DMS114 treated with DMSO at 0.1 percent for 48 hours (cell line): ENCODE results near the gene PSMD1.
"Not testable (repeated sequence)": the region's sequence is repeated elsewhere in the genome, so short reads cannot be mapped to it uniquely, and the experiment has no call there.

Experiments used
- DNase-seq: peaks from one replicate; lab custom pipeline; 2025; ENCODE audit not compliant: unreplicated experiment; lab: John Stamatoyannopoulos, UW

PSMD1 gene

DNA sequence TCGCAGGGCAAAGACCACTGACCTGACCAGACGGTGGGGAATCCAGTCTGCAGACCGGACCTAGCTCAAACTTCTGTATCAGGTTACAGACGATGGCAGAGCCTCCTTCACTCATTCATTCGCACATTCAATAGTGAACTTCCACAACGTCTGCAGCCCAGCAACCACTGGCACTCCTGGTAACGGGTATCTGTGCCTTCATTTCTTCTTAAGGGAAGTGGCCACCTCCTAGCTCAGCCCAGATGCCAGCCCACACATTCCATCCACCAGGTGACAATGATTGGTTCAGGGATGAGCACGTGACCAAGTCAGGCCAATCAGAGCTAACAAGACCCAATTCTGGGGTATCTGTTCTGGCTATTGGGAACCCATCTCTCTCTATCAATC lies 125.8 kb downstream of the PSMD1 start:
- DNase-seq = no peak

DNA sequence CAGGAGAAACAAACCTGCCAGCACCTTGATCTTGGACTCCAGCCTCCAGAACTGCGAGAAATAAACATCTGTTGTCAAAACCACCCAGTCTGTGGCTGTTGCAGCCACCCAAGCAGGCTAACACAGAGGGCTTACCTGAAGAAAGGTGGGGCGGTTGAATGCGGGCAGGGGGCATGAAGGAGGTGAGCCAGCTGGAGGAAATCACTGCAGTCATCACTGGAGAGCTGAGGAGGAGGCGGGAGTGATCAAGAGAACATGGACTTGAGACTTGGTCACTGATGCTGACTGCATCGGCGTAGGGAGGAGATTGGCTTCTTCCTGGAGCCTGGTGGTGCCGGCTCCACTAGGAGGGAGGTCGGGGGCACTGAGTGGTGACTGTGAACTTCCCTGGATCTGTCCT lies 127.2 kb downstream of the PSMD1 start:
- DNase-seq = no peak

GRCh38 chr2:231184319-231184718 lies 127.7 kb downstream of the PSMD1 start:
- no peak for DNase-seq

DNA sequence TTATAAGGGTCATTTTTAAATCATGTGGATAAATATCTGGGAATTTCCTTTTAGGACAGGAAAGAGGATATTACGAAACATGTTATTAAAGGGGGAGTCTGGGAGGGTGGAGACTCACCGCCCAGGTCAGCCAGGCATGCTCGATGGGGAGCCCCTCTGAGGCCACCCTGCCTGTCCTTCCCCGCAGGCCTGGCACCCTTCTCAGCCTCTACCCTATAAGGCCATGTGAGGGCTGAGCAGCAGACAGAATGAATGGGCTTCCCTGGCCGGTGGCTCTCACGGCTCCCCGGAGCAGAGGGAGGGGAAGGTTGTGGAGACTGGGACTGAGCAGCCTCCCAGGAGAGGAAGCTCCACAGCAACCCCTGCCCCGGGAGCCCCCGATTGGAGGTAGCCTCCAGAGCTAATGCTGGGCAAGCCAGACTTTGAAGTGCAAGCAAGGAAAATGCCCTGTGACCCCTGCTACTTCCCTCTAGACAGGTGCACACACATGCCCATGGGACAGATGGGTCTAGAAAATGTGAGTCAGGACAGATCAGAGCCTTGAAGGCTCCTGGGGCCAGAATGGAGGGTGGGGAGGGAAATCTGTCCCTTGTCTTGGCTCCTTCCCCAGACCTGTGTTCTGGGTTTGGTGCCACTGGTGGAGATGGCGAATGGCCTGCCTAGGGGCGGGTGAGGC lies 128.5 kb downstream of the PSMD1 start:
- no peak for DNase-seq

DNA sequence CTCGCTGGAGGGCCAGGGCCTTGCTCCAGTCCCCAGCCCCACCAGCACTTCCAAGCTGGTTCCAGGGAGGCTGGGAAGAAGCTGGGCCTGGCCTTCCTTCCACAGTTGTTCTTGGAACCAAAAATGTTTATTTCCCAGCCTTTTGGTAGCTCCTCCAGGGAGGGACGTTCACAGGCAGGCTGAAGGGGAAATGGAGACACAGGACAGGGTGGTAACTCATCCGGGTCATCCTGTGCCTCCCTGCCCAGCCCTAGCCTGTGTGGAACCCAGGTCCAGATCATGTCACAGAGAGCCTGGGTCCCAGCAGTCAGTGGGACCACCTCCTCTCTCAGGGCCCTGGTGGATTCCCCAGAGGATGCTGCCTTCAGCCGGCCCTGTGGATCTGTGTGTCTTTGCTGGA lies 129.2 kb downstream of the PSMD1 start:
- no peak for DNase-seq

DNA sequence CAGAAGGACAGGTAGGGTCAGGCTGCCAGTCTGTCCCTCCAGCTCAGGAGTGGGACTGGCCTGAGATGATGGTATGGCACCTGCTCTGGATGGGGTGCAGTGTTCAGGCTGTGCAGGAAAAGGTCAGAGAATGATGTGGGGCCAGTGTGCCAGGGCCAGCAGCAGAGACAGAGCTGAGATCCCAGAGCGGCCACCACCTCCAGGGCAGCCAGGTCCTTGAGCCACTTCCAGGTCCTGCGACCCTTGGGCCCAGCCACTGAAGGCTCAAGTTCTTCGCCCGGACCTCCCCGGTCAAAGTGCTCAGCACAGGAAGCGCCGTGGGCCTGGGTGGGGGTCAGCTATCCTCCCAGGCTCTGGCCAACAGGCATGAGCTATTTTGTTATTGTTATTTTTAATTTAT lies 129.7 kb downstream of the PSMD1 start:
- DNase-seq = no peak

DNA sequence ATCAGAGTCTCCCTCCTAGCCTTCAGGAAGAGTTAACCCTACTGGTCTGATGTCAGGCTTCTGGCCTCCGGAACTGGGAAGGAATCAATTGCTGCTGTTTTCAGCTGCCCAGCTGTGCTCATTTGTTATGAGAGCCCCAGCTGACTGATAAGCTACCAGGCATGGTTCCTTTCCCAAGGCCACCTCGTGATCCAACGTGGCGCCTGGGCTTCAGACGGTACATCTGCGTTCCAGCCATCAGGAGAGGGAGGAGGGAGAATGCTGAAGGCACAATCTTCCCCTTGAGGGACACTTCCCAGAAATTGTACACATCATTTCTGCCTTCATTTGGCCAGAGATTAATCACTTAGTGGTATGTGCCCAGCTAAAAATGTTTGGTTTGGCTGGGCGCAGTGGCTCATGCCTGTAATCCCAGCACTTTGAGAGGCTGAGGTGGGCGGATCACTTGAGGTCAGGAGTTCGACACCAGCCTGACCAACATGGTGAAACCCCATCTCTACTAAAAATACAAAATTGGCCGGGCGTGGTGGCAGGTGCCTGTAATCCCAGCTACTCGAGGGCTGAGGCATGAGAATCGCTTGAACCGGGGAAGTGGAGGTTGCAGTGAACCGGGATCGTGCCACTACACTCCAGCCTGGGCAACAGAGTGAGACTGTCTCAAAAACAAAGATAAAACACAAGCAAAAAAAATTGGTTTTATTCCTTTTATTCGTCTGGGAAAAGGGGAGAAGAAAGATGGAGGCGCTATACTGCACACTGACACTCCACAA lies 131.3 kb downstream of the PSMD1 start:
- no peak for DNase-seq

DNA sequence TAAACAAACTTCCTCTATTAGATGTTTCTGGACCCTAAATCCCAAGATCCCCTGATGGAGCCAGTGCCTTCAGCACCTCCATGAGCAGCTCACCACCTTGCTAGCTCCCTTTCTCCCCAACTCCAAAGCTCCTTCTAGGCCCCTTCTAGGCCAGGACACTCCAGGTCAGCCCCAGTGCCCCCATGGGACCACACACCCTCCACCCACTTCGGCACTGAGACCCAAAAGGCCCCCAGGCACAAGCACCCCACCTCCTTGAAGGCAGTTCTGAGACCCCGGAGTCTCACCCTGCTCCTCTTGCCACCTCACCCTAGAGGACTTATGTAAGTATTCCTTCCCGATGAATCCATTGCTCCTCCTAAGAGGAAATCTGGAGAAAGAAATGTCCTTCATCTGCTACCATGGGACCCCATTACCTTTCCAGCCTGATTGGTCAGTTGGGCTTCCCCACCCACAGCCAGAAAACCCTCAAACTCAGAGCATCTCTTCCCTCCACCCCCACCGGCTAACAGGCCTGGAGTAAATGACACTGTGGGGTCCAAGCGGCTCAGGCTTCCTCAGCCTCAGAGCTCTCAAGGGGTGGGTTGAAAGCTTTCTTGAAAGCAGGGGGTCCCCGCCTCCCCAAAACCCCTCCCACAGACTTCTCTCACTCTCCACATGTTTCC lies 132.0 kb downstream of the PSMD1 start:
- no peak for DNase-seq

- DNase-seq = no peak
Measured at GRCh38 chr2:231189171-231189530, 132.5 kb downstream of the PSMD1 start.

- DNase-seq = no peak
Measured at GRCh38 chr2:231189571-231190495, 133.2 kb downstream of the PSMD1 start.

DNA sequence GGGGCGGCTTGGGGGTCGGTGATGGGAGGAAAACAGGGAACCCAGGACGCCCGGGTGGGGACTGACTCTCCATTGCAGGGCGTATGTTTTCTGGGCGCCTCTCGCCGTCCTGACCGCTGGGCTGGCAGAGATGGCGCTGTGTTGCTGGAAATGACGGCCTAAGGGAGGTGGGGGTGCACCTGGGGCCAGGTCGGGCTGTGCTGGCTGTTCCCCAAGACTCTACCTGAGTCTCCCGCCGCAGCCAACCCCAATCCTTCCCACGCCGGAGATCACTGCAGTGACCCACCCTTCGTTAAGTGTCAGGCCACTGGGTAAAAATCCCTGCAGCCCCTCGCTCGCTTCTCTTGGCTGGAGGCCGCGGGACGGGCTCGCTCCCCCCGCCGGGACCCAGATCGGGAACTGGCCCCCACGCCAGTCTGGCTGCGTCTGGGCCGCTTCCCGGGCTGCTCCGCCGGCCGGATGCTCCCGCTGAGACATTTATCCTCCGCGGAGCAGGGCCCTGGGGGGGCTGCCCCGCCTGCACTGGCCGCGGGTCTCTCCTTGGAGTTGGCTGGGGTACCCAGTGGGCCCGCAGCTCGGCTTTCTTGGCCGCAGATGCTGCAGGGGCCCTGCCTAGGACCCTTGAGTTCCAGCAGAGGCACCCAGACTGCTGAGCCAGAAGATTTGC lies 134.0 kb downstream of the PSMD1 start:
- DNase-seq = no peak

DNA sequence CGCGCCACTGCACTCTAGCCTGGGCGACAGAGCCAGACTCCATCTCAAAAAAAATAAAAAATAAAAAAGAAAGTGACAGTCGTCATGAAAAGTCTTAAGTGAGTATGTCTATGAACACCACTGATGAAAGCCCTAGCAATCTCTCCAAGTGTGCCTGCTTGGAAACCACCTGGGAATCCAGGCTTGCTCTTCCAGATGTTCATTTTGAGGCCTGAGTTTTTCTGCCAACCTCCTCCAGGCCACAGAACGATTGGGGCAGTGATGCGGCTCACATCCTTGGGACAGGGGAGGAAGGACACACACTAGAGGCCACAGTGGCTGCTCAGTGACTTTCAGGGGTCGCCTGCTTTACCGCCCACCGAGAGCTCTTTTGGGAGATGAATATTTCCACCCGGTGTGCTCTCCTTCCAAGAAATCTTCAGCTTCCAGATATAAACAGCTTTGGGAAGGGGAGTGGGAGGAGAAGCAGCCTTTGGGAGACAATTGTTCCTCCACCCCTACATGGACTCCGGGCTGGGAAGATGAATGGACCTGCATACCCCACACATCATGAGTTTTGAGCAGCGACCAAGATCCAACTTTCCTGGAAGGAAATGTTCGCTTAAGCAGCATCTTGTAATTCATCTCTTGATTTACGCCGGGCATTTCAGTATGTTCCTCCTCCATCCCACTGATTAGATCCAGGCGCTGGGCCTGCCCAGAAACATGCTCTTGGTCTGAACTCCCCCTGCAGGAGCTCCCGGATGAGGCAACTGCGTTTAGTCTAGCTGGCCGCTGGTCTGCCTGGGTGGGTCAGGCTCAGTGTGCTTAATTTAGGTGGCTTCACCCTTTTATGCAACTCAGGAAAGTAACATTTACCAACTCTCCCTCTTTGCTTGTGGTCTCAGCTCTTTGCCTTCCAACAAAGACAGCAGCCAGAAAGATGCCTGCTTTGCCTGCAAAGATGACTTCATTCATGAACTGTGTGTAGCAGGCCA lies 135.5 kb downstream of the PSMD1 start:
- DNase-seq = peak; percentile 32

GRCh38 chr2:231193216-231193615 lies 136.5 kb downstream of the PSMD1 start:
- no peak for DNase-seq

DNA sequence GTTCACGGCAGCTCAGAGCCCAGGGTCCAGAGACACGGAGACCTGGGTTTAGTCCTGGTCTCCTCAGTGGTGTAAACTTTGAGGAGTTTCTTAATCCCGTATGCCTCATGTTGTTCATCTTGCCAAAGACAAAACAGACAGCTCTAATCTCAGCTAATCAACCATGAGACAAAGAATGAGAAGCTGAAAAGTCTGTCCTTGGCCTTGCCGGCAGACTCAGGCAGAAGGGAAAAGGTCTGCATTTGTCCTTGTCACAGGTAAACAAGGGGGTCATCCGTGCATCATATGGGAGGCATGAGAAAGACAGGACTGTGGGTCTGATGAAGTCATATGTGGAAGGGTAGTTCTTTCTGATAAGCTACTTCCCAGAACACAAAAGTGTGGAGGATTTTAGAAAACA lies 139.9 kb downstream of the PSMD1 start:
- no peak for DNase-seq

- DNase-seq = not testable (repeated sequence)
Measured at GRCh38 chr2:231197196-231197595, 140.5 kb downstream of the PSMD1 start.

- no peak for DNase-seq
Measured at GRCh38 chr2:231197706-231198290, 141.1 kb downstream of the PSMD1 start.

- DNase-seq = peak; percentile 33
Measured at GRCh38 chr2:231198291-231199173, 141.9 kb downstream of the PSMD1 start, which contains the start of gene ARMC9. TSS of gene ARMC9 (plus strand) at chr2:231198631. CDS start at chr2:231206239, 7,608 bp downstream.

- no peak for DNase-seq
Measured at GRCh38 chr2:231199219-231199618, 142.6 kb downstream of the PSMD1 start.
